NCI-H146 treated with DMSO at 0.1 percent for 48 hours (cell line): ENCODE data around the gene FYN.
"Not testable (repeated sequence)": the region's sequence is repeated elsewhere in the genome, so short reads cannot be mapped to it uniquely, and the experiment has no call there.

ENCODE experiments used
- DNase-seq: peaks from one replicate; lab custom pipeline; 2025; ENCODE audit not compliant: unreplicated experiment; lab: John Stamatoyannopoulos, UW

FYN gene

GRCh38 chr6:111642463-111643158, 230.6 kb downstream of the FYN start:
- peak; percentile 4 for DNase-seq

DNA sequence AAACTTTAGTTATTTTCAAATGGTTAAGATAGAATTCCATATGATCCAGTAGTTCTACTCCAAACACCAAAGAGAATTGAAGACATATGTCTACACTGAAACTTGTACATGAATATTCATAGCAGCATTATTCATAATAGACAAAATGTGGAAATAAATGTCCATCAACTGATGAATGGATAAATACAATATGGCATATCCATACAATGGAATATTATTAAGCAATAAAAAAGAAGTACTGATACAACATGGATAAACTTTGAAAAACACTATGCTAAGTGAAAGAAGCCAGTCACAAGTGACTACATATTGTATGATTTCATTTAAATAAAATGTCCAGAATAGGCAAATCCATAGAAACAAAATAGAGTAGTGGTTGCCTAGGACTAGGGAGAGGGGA, 234.0 kb downstream of the FYN start:
- no peak for DNase-seq

DNA sequence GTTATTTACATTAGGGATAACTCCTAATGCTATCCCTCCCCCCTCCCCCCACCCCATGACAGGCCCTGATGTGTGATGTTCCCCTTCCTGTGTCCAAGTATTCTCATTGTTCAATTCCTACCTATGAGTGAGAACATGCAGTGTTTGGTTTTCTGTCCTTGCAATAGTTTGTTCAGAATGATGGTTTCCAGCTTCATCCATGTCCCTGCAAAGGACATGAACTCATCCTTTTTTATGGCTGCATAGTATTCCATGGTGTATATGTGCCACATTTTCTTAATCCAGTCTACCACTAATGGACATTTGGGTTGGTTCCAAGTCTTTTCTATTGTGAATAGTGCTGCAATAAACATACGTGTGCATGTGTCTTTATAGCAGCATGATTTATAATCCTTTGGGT, 238.3 kb downstream of the FYN start:
- DNase-seq = not testable (repeated sequence)

- no peak for DNase-seq
These were observed 239.4 kb downstream of the FYN start for GRCh38 chr6:111633822-111634221.

- DNase-seq = no peak
These were observed 240.6 kb downstream of the FYN start for GRCh38 chr6:111632468-111633247.

DNA sequence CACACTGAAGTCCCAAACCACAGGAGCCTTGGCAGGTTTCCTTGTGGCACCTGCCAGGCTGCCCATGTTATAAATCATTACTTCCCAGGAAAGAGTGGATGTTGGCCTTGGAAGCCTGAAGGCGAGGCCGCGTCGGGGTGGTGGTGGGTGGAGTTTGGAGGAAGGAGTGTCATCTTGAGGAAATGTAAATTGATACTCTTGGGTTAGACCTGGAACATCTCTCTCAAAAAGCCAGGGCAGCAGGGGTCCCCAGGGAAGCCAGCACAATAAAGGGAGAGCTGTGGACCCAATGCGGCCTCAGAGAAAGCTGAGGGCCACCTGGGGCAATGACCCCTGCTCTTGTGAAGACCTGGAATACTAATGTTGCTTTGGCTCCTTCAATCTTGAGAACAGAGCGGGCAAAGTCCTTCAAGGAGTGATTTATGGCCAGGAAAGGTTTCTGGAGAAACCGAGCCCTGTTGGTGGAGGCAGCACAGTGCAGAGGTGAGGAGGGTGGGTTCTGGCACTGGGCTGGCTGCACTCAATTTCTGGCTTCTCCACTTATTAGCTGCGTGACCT, 241.3 kb downstream of the FYN start:
- DNase-seq = no peak

DNA sequence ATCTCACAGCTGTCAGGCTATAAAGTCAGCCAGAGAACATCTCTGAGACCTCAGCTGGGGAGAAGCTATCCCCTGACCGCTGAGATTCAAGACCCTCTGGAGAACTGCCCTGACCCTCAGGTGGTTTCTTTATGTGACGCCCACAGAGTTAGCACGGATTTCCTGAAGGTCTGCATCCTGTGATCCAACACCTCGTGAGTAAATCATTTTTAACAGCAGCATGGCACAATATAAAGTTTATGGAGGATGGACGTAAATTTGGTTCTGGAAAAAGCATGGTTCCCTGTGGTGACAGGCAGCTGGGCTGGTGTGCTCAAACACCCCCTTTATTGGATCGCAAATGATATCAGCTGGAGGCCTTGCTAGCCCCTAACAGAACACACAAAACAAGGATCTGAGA, 242.2 kb downstream of the FYN start:
- no peak for DNase-seq

GRCh38 chr6:111628142-111628850, 245.0 kb downstream of the FYN start:
- no peak for DNase-seq

DNA sequence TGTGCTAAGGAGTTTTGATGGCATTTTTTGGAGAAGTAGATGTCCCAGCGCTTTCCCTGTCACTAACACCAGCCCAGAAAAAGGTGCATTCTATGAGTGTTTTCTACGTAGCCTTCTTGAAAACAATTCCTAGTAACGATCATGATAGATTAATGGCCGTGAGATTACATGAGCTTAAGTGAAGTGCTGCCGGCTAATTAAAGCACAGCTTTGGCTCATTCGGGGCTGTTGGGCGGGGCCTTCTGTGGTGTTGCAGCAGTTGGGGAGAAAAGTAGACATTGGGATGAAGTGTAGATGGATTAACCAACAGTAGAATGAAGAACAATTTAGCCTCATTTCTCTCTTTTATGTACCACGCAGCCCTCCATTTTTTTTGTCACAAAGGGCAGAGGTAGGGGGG, 246.8 kb downstream of the FYN start:
- DNase-seq = no peak

DNA sequence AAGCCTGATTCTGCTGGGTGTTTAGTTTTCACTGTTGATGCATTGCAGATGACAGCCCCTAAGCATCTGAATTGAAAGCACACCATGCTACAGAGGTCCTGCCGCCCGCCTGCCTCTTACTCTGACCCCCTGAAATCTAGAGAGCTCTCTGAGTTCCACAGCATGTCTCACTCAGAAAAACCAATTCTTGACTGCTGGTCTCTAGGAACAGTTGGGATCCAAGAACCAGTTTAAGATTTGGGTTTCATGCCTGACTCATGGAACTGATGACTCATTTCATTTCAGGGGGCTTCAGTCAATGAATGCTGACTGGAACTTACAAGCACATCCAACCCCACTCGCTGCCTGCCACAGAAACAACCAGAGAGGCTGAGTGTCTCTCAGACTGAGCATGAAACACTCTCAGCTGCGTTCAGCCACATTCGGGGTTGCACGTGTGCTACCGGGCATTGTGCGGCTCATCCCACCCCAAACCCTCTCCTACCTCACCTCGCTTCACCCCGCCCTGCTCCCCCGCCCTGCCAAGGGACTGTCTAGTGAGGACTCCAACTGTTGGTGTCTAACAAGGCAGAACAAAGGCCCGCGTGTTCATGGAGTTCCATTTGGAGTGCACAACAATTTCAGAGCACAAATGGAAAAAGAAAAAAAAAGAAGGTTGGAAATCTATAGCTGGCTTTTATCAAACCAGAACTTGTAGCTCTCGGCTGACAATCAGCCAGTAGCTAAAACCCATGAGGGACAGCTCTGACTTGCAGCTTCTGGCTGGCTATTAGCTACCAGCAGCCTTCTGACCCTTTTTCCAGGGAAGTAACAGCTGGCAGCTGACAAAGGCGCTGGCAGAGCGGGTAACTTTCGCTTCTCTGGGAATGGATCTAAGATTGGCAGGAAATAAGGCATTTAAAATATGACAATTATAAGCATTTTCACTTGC, 247.5 kb downstream of the FYN start:
- no peak for DNase-seq

DNA sequence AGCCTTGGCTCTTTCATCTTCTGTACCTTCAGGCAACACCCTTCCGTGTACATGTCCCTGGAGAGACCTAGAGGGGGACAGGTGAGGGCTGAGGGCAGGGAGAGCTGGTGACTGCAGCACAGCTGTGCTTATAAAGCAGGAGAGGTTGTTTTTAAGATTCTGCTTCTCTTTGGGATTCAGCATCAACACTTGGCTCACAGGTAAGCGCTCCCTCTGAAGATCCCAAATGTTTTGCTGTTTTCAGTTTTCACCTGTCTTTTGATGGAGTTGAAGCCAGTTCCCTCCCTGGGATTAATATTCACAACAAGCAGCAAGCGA, 248.2 kb downstream of the FYN start:
- no peak for DNase-seq

- no peak for DNase-seq
These were observed 248.7 kb downstream of the FYN start for GRCh38 chr6:111624401-111625098.

DNA sequence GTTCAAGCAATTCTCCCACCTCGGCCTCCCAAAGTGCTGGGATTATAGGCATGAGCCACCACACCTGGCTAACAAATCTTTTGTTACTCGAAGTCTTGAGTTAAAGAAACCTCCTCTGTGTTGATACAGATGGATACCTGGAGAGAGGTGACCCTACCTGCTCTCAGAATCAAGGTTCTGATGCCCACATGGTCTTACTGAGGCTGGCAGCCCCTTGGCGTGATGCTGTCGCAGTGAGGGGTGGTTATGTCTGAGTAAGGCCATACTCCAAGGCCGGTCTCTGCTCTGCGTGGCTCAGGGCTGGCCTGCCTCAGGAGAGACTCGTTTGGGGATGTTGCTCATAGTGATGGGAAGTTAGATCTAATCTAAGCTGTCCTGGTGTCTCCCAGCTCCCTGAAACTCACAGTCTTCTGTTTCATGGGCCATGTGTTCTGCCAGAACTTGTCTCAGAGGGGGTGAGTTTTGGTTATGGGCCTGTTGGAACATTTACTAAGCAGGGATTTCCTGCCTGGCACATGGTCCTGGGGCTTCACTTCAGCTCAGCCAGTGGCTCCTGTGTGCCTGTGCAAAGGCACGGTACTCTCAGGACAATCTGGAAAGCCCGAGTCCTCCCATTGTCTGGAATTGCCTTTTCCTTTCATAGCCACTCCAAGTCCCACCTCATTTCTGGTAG, 250.1 kb downstream of the FYN start:
- DNase-seq = no peak

- DNase-seq = no peak
These were observed 253.1 kb downstream of the FYN start for GRCh38 chr6:111620169-111620568.

- no peak for DNase-seq
These were observed 254.8 kb downstream of the FYN start for GRCh38 chr6:111618407-111618806.

GRCh38 chr6:111617149-111617548, 256.1 kb downstream of the FYN start:
- DNase-seq = no peak

DNA sequence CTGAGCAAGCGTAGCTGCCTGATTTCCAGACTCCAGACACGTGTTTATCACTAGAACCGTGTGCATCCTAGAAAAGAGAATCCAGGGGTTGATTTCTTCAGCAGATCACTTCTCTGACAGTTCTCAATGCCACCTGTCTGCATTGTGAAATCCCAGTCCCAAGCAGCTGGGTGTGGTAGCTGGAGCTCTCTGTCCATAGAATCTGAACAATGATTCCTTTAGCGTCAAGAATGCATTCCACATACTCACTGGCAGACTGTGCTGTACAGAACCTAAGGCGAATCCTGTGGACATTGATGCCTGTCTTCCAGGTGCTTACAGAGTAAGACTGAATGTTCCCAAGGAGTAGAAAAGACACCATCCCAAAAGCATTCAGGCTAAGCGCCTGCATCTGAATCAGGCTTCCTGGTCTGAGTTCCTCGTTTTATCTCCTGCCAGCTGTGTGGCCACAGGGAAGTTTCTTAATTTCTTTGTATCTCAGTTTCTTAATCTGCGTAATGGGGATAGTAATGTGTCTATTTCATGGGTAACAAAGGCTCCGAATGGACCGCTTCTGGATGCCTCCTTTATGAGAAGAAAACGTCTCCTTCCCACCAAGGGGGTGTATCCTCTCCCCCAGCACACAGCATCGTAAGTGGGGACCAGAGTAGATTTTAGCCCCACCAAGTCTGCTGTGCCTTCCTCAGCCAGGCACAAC, 257.2 kb downstream of the FYN start:
- DNase-seq = no peak

GRCh38 chr6:111614833-111615582, 258.2 kb downstream of the FYN start:
- no peak for DNase-seq
